GM06990 (cell line): Measurements from ENCODE around the gene ZNF567.
A peak's percentile ranks its signal among the peaks of the same experiment; 100 is the strongest.

Experiments
- DNase-seq: peaks from one replicate; pipeline ENCODE4 v3.0.0-alpha.2; 2011; ENCODE audit not compliant: insufficient read length; ENCODE audit errors: extremely low read depth
- H3K27me3 ChIP-seq: replicated peaks from 2 replicates; pipeline ENCODE4 v1.6.0; 2011; ENCODE audit warnings: low read length; ENCODE audit not compliant: control insufficient read depth, insufficient read depth
- H3K36me3 ChIP-seq: 2 replicates; pipeline ENCODE4 v1.5.1; 2011; ENCODE audit warnings: low read length; ENCODE audit not compliant: control insufficient read depth, insufficient read depth
- H3K4me3 ChIP-seq: replicated peaks from 2 replicates; pipeline ENCODE4 v1.5.1; 2011; ENCODE audit warnings: low read depth, mild to moderate bottlenecking, control low read depth, low read length
- CTCF ChIP-seq: IDR thresholded peaks from 2 replicates; pipeline ENCODE4 v1.5.1; 2011; ENCODE audit warnings: low read length, control low read depth, mild to moderate bottlenecking, inconsistent platforms; ENCODE audit not compliant: insufficient read depth, poor library complexity, severe bottlenecking

ZNF567 gene

GRCh38 chr19:36687214-36688056 lies at the start of gene ZNF567:
Gene ZNF567, plus strand, starts transcription at chr19:36687612. Its CDS starts 7,256 bp downstream, at chr19:36694868.
- no peak for TF ChIP-seq CTCF
- Histone ChIP-seq H3K36me3 (peaks cover 10% of the 10 kb centered on the region), H3K27me3 (no peaks in the 10 kb centered on the region), H3K4me3 (peak within 1 kb of the TSS; percentile 88)
- peak; percentile 97 for DNase-seq

GRCh38 chr19:36638862-36639510 lies 48.4 kb upstream of the ZNF567 start:
- Histone ChIP-seq H3K36me3 (peaks cover 2% of the 10 kb centered on the region), H3K4me3 (no peak overlapping the region), H3K27me3 (no peaks in the 10 kb centered on the region)
- no peak for DNase-seq
- TF ChIP-seq CTCF = no peak

DNA sequence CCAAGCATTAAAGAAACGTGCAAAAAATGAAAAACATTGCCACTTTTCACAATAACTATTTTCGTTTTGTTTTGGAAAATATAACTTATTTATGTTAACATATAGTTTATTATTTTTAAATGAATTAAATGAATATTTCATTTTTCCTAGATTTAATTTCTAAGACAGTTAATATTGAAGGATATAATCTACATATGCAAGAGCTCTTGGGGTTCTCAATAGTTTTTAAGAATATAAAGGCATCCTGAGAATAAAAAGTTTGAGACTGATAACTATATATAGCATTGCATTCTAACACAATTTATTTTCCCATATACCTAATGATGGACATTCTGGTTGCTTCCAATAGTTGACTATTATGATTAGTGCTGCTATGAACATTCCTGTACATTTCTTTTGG lies 40.7 kb upstream of the ZNF567 start:
- Histone ChIP-seq H3K36me3 (peaks cover 2% of the 10 kb centered on the region), H3K27me3 (no peaks in the 10 kb centered on the region), H3K4me3 (no peak overlapping the region)
- no peak for TF ChIP-seq CTCF
- no peak for DNase-seq

- DNase-seq = no peak
- TF ChIP-seq CTCF = no peak
- no peak overlapping the region for H3K4me3 ChIP-seq
- H3K36me3 ChIP-seq = peaks cover 8% of the 10 kb centered on the region
- no peaks in the 10 kb centered on the region for H3K27me3 ChIP-seq
Observed at GRCh38 chr19:36652958-36653357, 34.5 kb upstream of the ZNF567 start.

DNA sequence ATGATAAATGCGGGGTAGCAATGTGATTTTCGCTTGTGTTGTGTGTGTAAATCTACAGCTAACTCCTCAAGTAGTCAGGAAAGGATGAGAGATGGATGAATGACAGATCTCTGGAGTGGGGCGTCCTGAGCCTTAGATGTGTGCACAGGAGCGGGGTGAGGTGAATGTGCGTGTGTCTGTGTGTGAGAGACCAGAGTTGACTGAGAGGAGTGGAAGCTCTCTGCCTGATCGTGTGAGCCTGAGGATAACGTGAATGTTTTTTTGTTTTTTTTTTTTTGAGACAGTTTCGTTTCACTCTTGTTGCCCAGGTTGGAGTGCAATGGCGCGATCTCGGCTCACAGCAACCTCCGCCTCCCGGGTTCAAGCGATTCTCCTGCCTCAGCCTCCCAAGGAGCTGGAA lies 21.6 kb upstream of the ZNF567 start:
- H3K27me3 ChIP-seq = no peaks in the 10 kb centered on the region
- no peak for DNase-seq
- 0 out of 2 replicates have a peak, but pooled peaks cover 2% of the 10 kb centered on the region for H3K36me3 ChIP-seq
- TF ChIP-seq CTCF = no peak
- peak overlapping the region; percentile 70 for H3K4me3 ChIP-seq
